HG03045 (cell line): Measurements from ENCODE around the gene PTGES2.
"Not testable (repeated sequence)": the region's sequence is repeated elsewhere in the genome, so short reads cannot be mapped to it uniquely, and the experiment has no call there.

ENCODE experiments used
- ATAC-seq: cut with Tn5 transposase; IDR thresholded peaks from one replicate; pipeline ENCODE4 v1.9.1; 2021; ENCODE audit warnings: mild to moderate bottlenecking, moderate library complexity; ENCODE audit not compliant: unreplicated experiment

The PTGES2 gene

DNA sequence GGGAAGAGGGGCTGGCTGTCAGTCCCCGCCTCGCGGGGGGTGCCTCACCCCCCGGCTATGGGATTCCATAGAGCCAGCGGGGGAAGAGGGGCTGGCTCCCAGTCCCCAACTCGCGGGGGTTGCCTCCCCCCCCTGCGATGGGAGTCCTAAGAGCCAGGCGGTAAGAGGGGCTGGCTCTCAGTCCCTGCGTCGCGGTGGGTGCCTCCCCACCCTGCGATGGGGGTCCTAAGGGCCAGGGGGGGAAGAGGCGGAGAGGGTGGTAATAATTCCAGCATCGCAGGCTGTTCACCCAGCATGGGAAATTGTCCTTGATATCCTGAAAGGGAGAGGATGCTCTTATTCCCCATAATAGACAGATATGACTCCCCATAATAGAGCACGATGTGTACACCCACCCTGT, 12.1 kb upstream of the PTGES2 start:
- no peak for ATAC-seq

DNA sequence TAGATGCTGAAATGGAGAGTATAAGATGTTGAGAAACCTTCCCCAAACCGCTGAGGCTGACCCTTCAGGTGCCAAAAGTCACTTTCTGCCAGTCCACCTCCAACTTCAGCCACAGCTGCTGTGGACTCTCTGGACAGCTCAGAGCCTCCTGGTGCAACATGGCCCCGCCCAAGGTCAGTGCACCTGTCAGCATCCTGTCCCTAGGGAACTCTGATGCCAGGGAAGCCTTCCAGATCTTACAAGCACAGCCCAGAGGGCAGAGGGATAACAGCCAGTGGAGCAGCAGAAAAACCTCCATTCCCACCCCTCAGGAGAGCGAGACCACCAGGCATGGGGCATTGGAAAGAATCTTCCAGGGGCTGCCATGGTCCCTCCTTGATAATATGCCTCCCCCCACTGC, 10.5 kb upstream of the PTGES2 start:
- no peak for ATAC-seq

DNA sequence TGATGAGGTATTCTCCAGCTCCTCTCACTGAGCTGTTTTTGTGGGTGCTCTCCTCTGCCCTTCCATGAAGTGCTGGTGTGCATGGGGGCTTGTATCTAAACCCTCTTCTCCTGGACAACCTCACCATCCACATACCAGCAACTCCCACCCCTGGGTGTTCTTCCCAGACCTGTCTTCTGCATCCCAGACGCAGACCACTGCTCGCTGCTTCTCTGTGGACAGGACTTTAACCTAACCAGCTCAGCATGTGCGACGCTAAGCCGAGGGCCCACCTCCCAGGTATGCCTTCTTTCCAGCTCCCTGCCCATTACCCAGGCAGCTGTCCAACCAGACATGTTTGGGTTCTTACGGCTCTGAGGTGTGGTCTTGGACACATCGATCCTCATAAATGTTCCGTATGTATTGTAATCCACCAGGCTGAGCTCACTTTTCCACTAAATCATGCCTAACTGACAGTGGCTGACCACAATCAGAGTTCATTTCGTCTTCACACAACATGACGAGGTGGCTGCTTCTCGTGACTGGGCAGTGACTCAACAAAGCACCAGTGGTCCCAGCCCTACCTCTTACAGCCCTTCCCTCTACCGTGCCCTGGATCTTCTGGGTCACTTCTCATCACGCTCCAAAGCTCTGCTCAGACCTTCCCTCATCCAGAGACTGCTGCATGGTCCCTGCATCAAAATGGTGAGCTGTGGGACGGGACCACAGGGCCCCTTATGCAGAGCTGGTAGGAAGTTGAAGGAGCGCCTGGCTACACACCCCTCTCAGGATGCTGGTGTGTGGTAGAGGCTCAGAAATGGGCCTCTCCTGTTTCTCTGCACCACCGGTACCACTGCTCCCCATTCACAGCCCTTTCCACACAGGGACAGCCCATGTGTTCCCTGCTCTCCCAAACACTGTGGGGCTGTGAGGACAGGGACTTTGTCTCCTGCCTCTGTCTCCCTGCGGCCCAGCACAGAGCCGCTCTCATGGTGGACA, 9.6 kb upstream of the PTGES2 start:
- ATAC-seq, result no peak

DNA sequence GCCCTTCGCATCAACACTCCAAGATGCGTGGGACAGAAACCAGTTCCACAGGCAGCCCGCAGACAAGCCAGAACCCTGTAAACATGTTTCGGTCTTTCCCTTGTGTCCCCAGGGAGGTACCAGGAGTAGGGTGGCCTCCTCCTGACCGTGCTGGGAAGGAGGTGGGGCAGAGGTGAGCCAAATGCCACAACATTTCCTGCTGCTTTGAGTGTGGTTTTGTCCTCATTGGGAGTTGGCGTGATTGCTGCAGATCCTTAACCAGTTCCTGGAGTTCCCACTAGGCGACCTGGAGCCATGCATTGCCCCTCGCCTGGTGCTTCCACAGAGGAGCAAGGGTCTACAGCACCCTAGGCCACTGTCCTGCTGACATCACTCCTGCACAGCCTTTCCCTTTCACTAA, 8.0 kb upstream of the PTGES2 start:
- ATAC-seq, result not testable (repeated sequence)

DNA sequence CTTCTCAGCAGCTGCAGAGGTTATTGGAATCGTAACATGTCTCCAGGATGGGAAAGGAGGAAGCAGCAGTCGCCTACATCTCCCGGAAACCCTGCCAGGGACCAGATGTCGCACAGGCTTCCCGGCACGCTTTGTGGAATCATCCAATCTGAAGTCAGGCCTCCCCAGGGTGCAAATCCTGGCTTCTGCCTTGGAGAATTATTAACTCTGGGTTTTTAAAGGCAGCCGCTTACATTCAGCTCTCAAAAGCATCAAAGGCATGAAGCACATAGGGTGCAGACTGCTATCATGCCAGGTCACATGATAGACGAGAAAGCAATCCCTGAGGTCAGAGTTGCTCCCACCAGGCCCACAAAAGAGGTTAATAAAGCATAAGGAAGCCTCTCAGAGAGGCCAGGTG, 4.6 kb upstream of the PTGES2 start:
- not testable (repeated sequence) for ATAC-seq

DNA sequence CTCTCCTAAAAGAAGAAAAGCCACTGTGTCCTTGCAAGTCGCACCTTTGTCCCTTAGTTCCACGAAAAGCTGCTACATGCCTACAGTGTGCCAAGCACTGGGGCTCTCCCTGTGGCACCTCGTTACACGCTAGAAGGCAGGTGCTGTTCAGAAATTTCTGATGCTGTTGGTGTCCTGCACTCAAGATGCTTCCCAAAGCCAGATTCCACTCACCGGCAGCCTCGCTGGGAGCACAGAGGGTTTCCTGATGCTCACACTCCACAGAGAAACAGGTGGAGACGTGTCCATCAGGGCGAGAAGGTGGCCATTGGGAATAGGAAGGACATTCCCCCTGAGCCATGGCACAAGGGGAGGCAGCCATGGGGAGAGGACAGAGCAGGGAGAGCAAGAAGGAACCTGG, 3.8 kb upstream of the PTGES2 start:
- ATAC-seq, result not testable (repeated sequence)

DNA sequence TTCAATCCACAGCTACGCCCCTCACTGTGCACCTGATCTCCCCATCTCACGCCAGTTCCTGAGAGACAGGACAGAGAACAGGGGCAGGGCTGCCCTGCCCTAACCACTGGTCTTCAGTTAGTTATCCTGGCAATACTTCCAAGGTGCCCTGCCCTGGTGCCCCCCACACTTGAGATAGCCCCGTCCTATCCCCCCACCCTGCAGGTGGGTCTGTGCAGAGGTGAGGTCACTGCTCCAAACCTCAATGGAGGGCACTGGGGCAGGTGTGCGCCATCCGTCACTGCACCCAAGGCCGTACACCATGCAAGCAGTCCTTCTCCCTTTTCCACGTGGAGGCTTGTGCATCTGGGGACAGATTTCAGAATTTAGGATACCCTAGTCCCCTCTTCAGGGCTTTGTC, 3.1 kb upstream of the PTGES2 start:
- ATAC-seq, result not testable (repeated sequence)

DNA sequence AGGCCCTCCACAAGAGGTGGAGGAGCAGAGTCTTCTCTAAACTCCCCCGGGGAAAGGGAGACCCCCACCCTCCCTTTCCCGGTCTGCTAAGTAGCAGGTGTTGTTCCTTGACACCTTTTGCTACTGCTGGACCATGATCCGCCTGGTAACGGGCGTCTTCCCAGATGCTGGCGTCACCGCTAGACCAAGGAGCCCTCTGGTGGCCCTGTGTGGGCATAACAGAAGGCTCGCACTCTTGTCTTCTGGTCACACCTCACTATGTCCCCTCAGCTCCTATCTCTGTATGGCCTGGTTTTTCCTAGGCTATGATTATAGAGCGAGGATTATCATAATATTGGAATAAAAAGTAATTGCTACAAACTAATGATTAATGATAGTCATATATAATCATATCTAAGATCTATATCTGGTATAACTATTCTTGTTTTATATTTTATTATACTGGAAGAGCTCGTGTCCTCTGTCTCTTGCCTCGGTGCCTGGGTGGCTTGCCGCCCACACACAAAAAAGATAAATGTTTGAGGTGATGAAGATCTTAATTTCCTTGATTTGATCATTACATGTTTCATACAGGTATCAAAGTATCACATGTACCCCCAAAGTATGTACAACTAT, 2.6 kb upstream of the PTGES2 start:
- ATAC-seq, result not testable (repeated sequence)

DNA sequence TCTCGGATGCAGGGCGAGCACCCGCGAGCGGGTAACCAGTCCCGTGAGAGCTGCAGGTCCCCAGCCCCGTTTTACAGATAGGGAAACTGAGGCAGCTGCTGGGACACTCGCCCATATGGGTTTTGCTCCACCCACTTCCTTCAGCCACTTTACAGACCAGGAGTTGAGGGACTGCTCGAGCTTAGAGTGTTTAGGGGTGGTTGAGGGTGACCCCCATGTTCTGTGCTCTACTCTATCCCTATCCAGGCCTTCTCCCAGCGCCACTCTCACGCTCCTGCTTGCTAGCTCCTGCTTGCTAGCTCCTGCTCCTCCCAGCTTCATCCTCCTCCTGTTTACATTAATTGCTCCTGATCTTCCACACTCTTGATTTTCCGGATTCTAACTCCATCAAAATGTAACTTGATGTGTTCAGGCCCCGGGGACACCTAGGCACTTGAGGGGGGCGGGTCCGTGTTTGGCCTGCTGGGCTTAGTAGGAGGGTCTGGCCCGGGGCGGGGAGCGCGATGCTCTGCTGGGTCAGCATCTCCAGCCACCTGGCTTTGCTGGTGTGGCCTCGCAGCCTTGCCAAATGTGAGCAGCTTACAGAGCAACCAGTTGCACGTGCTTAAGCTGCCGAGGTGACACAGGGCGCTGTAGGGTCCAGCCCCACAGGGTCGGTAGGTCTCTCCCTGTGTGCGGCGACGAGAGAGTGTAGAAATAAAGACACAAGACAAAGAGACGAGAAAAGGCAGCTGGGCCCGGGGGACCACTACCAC, 1.5 kb upstream of the PTGES2 start:
- ATAC-seq, result no peak

DNA sequence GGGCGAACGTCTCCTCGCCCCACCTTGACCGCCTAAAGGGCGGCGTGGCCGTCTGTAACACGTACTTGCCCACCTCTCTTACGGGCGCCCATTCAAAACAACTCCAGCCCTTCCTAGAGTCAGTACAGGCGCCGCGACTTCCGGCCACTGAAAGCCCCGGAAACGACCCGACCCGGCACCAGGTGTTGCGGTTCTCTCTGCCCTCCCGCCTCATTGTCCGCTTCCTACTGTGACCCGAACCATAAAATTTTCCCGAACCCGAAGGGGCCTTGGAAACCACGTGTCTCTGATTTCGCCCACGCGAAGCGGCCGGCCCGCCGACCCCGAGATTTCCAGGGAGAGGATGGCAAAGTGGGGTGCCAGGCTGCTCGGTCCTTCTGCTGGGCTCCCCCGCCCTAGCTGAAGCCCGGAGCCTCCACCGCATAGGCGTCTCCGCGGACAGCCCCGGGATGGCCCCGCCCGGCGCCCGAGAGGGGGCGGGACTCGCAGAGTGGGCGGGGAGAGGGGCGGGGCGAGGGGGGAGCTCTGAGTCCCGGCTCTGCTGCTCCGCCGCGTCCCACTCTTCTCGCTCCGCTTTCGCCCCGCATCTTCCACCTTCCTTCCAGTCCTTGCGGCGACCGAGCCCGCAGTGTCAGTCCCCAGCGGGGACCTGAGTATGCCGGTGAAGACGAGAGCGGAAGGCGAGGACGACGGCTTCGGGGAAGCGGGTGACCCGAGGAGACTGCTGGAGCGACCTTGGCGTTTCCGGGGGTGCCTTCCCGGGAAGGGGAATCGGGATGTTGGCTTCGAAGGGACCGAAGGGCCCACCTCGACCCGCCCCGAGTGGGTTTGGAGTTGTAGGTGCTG, 684 bp upstream of the PTGES2 start:
- peak; percentile 59 for ATAC-seq

DNA sequence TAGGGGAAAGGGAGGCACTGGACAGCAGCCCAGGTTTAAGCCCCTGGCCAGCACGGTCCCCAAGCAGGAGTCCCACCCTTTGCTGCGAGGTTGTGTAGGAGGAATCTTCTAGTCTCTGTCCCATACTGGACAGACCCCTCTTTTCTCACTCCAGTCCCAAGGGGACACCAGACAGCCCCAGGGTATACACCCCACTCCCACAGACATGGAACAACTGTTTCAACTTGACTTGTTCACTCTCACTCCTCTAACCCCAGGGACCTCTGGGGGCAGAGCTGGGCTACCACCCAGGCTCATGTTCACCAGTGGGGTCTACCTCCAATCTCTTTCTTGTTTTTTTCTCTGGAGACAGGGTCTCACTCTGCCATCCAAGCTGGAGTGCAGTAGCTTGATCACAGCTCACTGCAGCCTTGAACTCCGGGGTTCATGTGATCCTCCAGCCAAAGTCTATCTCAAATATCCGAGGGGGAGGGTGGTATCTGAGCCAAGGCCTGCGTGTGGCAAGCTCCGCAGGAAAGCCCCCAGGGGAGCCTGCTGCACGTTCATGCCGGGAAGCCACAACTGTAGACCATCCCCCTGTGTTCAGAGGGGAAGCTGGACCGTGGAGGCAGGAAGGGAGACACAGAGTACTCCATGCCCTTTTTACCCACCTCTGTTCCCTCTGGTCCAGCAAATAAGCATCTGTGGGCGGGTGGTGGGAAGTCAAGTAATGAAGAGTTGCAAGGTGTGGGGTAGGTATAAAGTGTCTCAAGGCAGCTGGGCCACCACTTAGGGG, 1.8 kb downstream of the PTGES2 start:
- no peak for ATAC-seq

DNA sequence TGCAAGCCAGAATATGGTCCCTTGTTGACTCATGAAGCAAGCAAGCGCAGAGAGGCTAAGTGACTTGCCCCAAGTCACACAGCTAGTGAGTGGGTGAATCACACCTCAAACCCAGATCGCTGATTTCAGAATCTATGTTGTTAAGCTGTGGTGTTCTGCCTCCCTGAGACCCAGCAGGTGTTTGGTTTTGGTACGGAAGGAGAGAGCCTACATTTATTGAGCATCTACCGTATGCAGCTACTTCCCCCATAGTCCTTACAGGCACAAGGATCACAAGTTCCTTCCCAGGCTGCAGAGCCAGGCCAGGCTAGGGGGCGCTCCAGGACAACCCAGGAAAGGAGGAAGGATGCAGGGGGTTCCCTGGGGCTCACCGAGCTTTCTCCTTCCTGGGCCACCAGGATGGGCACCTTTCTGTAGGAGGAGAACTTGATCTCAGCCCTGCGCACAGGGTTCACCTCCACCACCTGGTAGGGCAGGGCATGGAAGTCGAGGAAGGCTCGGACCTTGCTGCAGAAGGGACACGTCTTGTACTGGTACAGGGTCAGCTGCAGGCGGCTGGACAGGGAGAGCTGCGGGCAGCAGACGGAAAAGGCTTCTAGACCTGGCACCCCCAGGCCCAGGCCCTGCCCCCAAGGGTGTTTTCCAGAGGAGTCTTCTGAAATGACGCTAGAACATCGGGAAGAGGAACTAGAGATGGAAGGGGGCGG, 2.5 kb downstream of the PTGES2 start:
- no peak for ATAC-seq

DNA sequence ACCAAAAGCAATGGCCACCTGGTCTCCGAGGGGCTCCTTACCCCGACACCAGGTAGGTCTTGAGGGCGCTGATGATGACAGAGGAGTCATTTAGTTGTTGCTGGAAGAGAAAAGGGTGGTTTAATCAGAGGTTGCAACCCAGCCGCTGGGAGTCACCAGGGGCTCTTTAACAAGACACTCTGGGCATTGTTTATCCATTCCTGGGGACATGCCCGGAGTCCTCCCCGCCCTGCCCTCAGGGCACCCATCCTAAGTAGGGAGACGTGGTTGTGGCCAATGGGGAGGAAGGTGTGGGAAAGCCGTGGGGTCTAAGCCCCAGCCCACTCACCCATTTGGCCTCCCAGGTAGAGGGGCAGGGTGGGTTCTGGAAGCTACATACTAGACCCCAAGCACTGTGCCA, 3.1 kb downstream of the PTGES2 start:
- no peak for ATAC-seq

DNA sequence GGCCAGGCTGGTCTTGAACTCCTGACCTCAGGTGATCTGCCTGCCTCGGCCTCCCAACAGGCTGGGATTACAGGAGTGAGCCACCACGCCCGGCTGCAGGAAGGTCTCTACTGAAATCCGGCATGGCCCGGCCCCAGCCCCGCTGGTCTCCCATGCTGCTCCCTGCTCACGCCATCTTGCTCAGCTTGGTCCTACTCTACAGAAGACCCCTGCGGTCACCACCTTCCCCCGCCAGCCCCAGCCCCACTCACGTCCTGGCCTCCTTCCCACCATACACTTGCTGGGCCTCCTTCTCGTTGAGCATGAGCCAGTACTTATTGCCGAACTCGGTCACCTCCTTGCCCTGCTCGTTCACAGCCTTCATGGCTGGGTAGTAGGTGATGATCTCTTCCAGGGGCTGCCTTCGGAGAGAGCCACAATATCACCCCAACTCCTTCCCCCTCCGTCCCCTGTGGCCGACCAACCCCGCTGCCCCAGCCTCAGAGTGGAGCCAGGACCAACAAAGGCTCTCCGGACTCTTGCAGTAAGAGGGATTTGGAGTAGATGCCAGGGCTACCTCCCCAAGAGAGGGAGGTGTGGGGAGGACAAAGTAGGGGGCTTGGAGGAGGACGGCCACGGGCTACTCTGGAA, 4.0 kb downstream of the PTGES2 start:
- ATAC-seq, result no peak

DNA sequence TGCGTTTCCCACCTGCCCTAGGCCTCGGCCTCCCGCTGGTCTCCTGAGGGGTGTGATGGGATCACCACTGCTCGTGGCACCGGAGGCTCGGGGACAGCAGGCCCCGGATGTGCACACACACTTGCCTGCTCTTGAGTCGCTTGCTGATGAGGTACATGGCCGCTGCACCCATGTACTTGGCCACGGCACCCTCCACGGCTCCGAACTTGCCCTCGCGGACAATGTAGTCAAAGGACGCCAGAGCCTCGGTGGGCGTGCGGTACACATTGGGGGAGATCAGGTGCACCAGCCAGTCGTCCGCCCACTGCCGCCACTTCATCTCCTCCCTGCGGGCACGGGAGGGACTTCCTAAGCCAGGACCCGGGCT, 4.7 kb downstream of the PTGES2 start:
- ATAC-seq, result no peak

DNA sequence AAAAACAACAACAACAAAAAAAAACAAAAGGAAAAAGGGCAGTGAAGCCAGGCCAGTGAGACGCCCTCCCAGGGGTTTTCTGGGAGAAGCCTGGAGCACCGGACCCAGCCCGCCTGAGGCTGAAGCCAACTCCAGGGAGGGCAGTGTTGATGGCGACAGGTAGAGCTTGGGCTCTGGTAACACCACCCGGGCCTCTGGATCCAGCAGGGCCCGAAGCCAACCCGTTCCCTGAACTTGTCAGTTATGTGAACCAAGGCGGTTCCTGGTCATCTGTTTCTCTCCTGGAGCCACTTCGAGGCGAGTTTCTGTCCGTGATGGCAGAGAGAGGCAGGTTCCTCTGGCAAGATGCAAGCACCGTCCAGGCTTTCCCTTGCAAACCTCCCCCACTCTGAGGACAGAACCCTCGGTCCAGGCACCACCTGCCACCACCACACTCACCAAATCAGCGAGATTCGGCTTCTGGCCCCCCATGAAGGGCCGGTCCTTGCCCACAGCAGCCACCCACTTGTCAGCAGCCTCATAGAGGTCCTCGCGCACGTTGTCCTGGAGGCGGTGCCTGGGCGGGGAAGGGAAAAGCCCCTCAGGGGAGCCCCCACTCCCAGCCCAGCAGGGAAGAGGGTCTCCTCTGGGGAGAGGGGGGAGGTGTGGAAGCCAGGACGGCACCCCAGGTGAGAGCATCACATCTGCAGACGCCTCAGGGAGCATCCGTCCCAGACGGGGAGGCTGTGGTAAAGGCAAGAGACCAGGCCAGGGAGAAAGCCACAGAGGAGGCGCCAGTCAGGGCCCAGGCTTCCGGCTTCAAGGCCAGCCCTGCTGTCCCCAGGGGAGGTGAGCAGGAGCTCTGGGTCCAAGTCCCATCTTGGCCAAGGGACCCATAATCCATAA, 5.4 kb downstream of the PTGES2 start:
- ATAC-seq, result no peak

DNA sequence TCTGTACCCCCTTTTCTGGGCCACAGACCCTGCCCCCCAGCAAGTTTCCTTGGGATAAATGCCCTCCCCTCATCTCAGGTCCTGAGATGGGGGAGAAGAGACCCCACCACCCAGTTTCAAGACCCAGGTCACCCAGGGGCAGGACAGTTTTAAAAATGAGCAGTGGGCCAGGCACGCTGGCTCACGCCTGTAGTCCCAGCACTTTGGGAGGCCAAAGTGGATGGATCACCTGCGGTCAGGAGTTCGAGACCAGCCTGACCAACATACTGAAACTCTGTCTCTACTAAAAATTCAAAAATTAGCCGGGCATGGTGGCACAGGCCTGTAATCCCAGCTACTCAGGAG, 6.1 kb downstream of the PTGES2 start:
- no peak for ATAC-seq
